H1 (cell line): ENCODE data around the gene DNAJC17. TPM values are rescaled to one million over a fixed set of nuclear protein-coding genes. Genes with fewer than 3 reads are reported as not detected.

Experiments
- CTCF ChIA-PET: fragments of 300-600 bp; sonication (Branson Sonifier 250); formaldehyde crosslinking; loops from one replicate; lab custom pipeline; 2021; ENCODE audit not compliant: partially characterized antibody; lab: Charles Lee
- POLR2A ChIA-PET: fragments of 300-600 bp; sonication (Branson Sonifier 250); formaldehyde crosslinking; loops from one replicate; lab custom pipeline; 2021; ENCODE audit warnings: inconsistent platforms; ENCODE audit not compliant: partially characterized antibody; lab: Charles Lee
- DNase-seq, 2 experiments: peaks; one replicate each; pipeline versions ENCODE4 v3.0.0 to v3.0.0-alpha.2; 2010 to 2022; ENCODE audit warnings: low spot score in 2 of 2, low read depth in 1 of 2, mixed read lengths in 1 of 2
- FAIRE-seq: peaks from 2 replicates; lab custom pipeline; 2011; peaks lifted over from hg19 to GRCh38; lab: Jason Lieb, UNC
- H2AFZ ChIP-seq: 2 replicates; pipeline ENCODE4 v1.8.1; 2012; ENCODE audit warnings: low read length, inconsistent platforms
- H2AK5ac ChIP-seq: 2 replicates; pipeline ENCODE4 v1.6.1; 2013; ENCODE audit warnings: low read depth, low read length
- H2BK120ac ChIP-seq: replicated peaks from 2 replicates; pipeline ENCODE3; 2013; ENCODE audit warnings: low read depth, low read length, inconsistent platforms
- H2BK12ac ChIP-seq: 2 replicates; pipeline ENCODE4 v1.6.1; 2013; ENCODE audit warnings: low read depth, low read length
- H2BK15ac ChIP-seq: 2 replicates; pipeline ENCODE4 v1.6.1; 2013; ENCODE audit warnings: low read length
- H2BK20ac ChIP-seq: 2 replicates; pipeline ENCODE4 v1.6.1; 2013; ENCODE audit warnings: low read length
- H2BK5ac ChIP-seq: 2 replicates; pipeline ENCODE4 v1.6.1; 2013; ENCODE audit warnings: low read depth, low read length
- H3K14ac ChIP-seq: 2 replicates; pipeline ENCODE4 v1.6.1; 2013; ENCODE audit warnings: inconsistent platforms; ENCODE audit not compliant: insufficient read length
- H3K18ac ChIP-seq: 2 replicates; pipeline ENCODE4 v1.6.1; 2013; ENCODE audit warnings: low read length; ENCODE audit errors: extremely low read depth
- H3K23ac ChIP-seq: 2 replicates; pipeline ENCODE4 v1.6.1; 2013; ENCODE audit warnings: inconsistent platforms; ENCODE audit not compliant: insufficient read length
- H3K23me2 ChIP-seq: 2 replicates; pipeline ENCODE4 v1.6.1; 2013; ENCODE audit warnings: low read depth, low read length
- H3K27ac ChIP-seq: 2 replicates; pipeline ENCODE4 v1.6.1; 2011; ENCODE audit warnings: low read depth, low read length, inconsistent platforms
- H3K27me3 ChIP-seq, 4 experiments: replicated peaks in 1 of 4; 1 replicate in 1 of 4; 2 replicates in 3 of 4; pipeline versions ENCODE4 v1.6.1 to v1.8.1; 2011 to 2013; ENCODE audit warnings: low read length in 3 of 4, mild to moderate bottlenecking in 3 of 4, inconsistent platforms in 2 of 4, mixed read lengths in 2 of 4, moderate library complexity in 1 of 4; ENCODE audit not compliant: control insufficient read depth in 3 of 4, insufficient read depth in 3 of 4; ENCODE audit errors: extremely low read depth in 1 of 4
- H3K36me3 ChIP-seq, 4 experiments: 2 replicates each; pipeline versions ENCODE4 v1.6.1 to v1.8.1; 2011 to 2013; ENCODE audit warnings: mild to moderate bottlenecking in 4 of 4, low read length in 3 of 4, moderate library complexity in 2 of 4, control low read depth in 1 of 4, inconsistent platforms in 1 of 4; ENCODE audit not compliant: insufficient read depth in 4 of 4, control insufficient read depth in 2 of 4
- H3K4ac ChIP-seq: replicated peaks from 2 replicates; pipeline ENCODE3; 2013; ENCODE audit warnings: low read length, low read depth, mixed read lengths, inconsistent platforms; ENCODE audit not compliant: insufficient read length
- H3K4me1 ChIP-seq, 4 experiments: replicated peaks in 1 of 4; 1 replicate in 1 of 4; 2 replicates in 3 of 4; pipeline versions ENCODE4 v1.6.1 to v1.8.1; 2011 to 2013; ENCODE audit warnings: low read length in 3 of 4, inconsistent platforms in 2 of 4, mixed read lengths in 1 of 4; ENCODE audit not compliant: insufficient read depth in 4 of 4, control insufficient read depth in 3 of 4
- H3K4me2 ChIP-seq, 2 experiments: 2 replicates each; pipeline versions ENCODE4 v1.6.1 to v1.8.1; 2011 to 2013; ENCODE audit warnings: low read depth in 2 of 2, low read length in 2 of 2, control low read depth in 1 of 2, inconsistent platforms in 1 of 2, mild to moderate bottlenecking in 1 of 2; ENCODE audit not compliant: insufficient read depth in 1 of 2
- H3K4me3 ChIP-seq, 4 experiments: fragments of 200-600, 300-600 bp in 1 of 4; sonication (generic), shearing (Covaris generic), sonication (Bioruptor Twin) in 1 of 4; 2 replicates each; pipeline versions ENCODE4 v1.5.1 to v1.8.1; 2011 to 2016; ENCODE audit warnings: low read length in 4 of 4, low read depth in 3 of 4, control low read depth in 2 of 4, inconsistent platforms in 2 of 4, mild to moderate bottlenecking in 2 of 4, mixed read lengths in 1 of 4, moderate library complexity in 1 of 4; ENCODE audit not compliant: insufficient read depth in 2 of 4; ENCODE audit errors: extremely low read depth in 1 of 4
- H3K56ac ChIP-seq: replicated peaks from 2 replicates; pipeline ENCODE3; 2013; ENCODE audit warnings: low read depth, mild to moderate bottlenecking, mixed read lengths, low read length, inconsistent platforms; ENCODE audit not compliant: insufficient read length
- H3K79me1 ChIP-seq: 2 replicates; pipeline ENCODE4 v1.6.1; 2013; ENCODE audit warnings: low read depth, low read length, control low read depth
- H3K79me2 ChIP-seq, 2 experiments: 2 replicates each; pipeline versions ENCODE4 v1.6.1 to v1.8.1; 2012 to 2013; ENCODE audit warnings: low read length in 2 of 2, mild to moderate bottlenecking in 2 of 2, inconsistent platforms in 1 of 2; ENCODE audit not compliant: insufficient read depth in 2 of 2, control insufficient read depth in 1 of 2
- H3K9ac ChIP-seq, 4 experiments: replicated peaks in 1 of 4; 1 replicate in 1 of 4; 2 replicates in 3 of 4; pipeline versions ENCODE4 v1.6.1 to v1.8.1; 2011 to 2013; ENCODE audit warnings: low read depth in 3 of 4, low read length in 3 of 4, control low read depth in 2 of 4, mild to moderate bottlenecking in 2 of 4, moderate library complexity in 2 of 4, inconsistent platforms in 1 of 4; ENCODE audit errors: extremely low read depth in 1 of 4
- H3K9me3 ChIP-seq, 2 experiments: 2 replicates each; pipeline versions ENCODE4 v1.6.1 to v1.8.1; 2012 to 2013; ENCODE audit warnings: mild to moderate bottlenecking in 2 of 2, moderate library complexity in 2 of 2, control low read depth in 1 of 2, inconsistent platforms in 1 of 2, low read depth in 1 of 2, low read length in 1 of 2, mixed read lengths in 1 of 2; ENCODE audit not compliant: insufficient read depth in 2 of 2
- H4K20me1 ChIP-seq, 2 experiments: replicated peaks in 1 of 2; 2 replicates each; pipeline versions ENCODE3 to v1.8.1; 2011 to 2013; ENCODE audit warnings: inconsistent platforms in 2 of 2, low read length in 2 of 2, mild to moderate bottlenecking in 1 of 2; ENCODE audit not compliant: insufficient read depth in 2 of 2, control insufficient read depth in 1 of 2
- H4K5ac ChIP-seq: 2 replicates; pipeline ENCODE4 v1.6.1; 2013; ENCODE audit warnings: low read length, low read depth, mixed read lengths, inconsistent platforms; ENCODE audit not compliant: insufficient read length
- H4K8ac ChIP-seq: 2 replicates; pipeline ENCODE4 v1.8.0; 2013; ENCODE audit warnings: mild to moderate bottlenecking, moderate library complexity, low read length, inconsistent platforms; ENCODE audit not compliant: insufficient read depth; ENCODE audit errors: extremely low read depth
- H4K91ac ChIP-seq: replicated peaks from 2 replicates; pipeline ENCODE3; 2013; ENCODE audit warnings: low read length, mixed read lengths, inconsistent platforms; ENCODE audit not compliant: insufficient read length
- CHD1 ChIP-seq: IDR thresholded peaks from 2 replicates; pipeline ENCODE4 v1.6.1; 2012; ENCODE audit warnings: low read depth, low read length, improper control_type of control experiment
- HDAC2 ChIP-seq, 2 experiments: fragments of 300-600 bp in 1 of 2; sonication (generic) in 1 of 2; IDR thresholded peaks; 2 replicates each; pipeline ENCODE4 v1.6.1; 2011 to 2012; ENCODE audit warnings: low read depth in 2 of 2, low read length in 2 of 2, mild to moderate bottlenecking in 2 of 2, moderate library complexity in 2 of 2, borderline replicate concordance in 1 of 2, inconsistent platforms in 1 of 2
- HDAC6 ChIP-seq: IDR thresholded peaks from one replicate; pipeline ENCODE4 v1.7.1; 2012; ENCODE audit warnings: low read depth, mild to moderate bottlenecking, inconsistent platforms, low read length, moderate library complexity
- RFX5 ChIP-seq: IDR thresholded peaks from 2 replicates; pipeline ENCODE4 v1.6.1; 2011; ENCODE audit warnings: low read depth, low read length, improper control_type of control experiment, borderline replicate concordance
- RNF2 ChIP-seq: fragments of 200-900, 300-1000 bp; sonication (generic); IDR thresholded peaks from 2 replicates; pipeline ENCODE4 v1.7.1; 2016; ENCODE audit warnings: borderline replicate concordance, low read depth, mild to moderate bottlenecking, antibody characterized with exemption, low read length; ENCODE audit not compliant: poor library complexity, severe bottlenecking; ENCODE audit errors: missing control alignments
- SAP30 ChIP-seq: fragments of 300-600 bp; sonication (generic); IDR thresholded peaks from 2 replicates; pipeline ENCODE4 v1.7.1; 2012; ENCODE audit warnings: low read length, moderate library complexity, mild to moderate bottlenecking, inconsistent platforms; ENCODE audit not compliant: insufficient read depth, insufficient replicate concordance
- SIX5 ChIP-seq: IDR thresholded peaks from 2 replicates; pipeline ENCODE4 v1.6.1; 2011; ENCODE audit warnings: mild to moderate bottlenecking, low read depth, low read length
- TAF7 ChIP-seq: optimal IDR thresholded peaks from 2 replicates; pipeline ENCODE3; 2011; ENCODE audit warnings: low read depth, mild to moderate bottlenecking, inconsistent platforms, low read length, moderate library complexity, borderline replicate concordance
- WGBS, 2 experiments: shearing (Covaris generic) in 1 of 2; methylation state at CpG; one replicate each; pipeline versions ENCODE4 v1.1.6 to v1.1.7; 2013 to 2015; ENCODE audit warnings: low lambda C conversion rate in 2 of 2, mixed read lengths in 2 of 2, inconsistent platforms in 1 of 2, low coverage in 1 of 2, missing lambda C conversion rate in 1 of 2; ENCODE audit not compliant: insufficient replicate concordance in 2 of 2, insufficient coverage in 1 of 2, insufficient read length in 1 of 2; ENCODE audit errors: extremely low coverage in 1 of 2, missing lambda C conversion rate in 1 of 2; 5-methylcytosine and 5-hydroxymethylcytosine counted together
- polyA plus RNA-seq, 7 experiments: library from polyadenylated mRNA; depleted of rRNA in 3 of 7; stranded (reverse) in 5 of 7; unstranded in 2 of 7; fragments of >200 nt in 5 of 7; fragments of 200-250 nt in 2 of 7; gene quantifications; 1 replicate in 5 of 7; 2 replicates in 1 of 7; 4 replicates in 1 of 7; pipeline versions ENCODE4 v1.2.1 to v1.2.3, GENCODE V29; 2011 to 2013; ENCODE audit warnings: missing spikeins in 2 of 7, mixed read lengths in 2 of 7
- total RNA-seq: library from RNA; stranded (reverse); fragmentation: NEBNext Ultra II Directional; extraction: Animal tissue kit (Norgen Biotek cat#: 25700); gene quantifications from 2 replicates; pipeline ENCODE4 v1.2.1, GENCODE V29; 2021

DNAJC17 gene
- total and polyA plus RNA-seq, 2 of the 8 experiments (the other 6 are each of a cell fraction or from before 2014, with no cell fraction given), result 39.5 to 45.4 TPM

DNA sequence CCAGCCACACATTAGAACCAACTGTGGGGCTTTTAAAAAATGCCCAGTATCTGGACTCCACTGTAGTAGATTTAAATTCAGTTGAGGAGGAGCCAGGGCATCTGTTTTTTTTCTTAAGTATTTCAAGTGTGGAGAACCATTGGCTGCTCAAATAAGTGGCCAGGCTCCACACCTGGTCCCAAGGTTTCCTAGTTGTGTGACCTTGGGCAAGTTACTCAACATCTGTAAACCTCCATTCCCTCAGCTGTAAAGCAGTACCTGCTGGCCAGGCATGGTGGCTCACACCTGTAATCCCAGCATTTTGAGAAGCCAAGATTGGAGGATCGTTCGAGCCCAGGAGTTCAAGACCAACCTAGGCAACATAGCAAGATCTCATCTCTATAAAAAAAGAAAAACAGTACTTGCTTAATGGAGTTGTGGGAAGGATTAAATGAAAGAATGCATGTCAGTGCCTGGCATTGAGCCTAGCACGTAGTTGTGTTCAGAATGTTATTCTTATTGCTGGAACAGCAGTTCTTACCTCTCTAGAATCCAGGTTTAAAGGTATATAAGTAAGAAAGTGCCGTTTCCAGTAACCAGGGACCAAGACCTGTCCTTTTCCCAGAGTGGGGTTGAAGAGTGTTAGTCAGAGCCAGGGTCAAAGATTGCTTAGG is 19.3 kb upstream of the DNAJC17 start:
- CTCF ChIA-PET, result interaction anchor here (2.2 to 3.7 kb wide), 2 partner anchors 10 to 32 kb away, joined by 5 to 18 read pairs; no protein-coding TSS in a partner anchor

More for the DNA sequence above, 19.3 kb upstream of the DNAJC17 start:
- Histone ChIP-seq H3K9me3 (no peaks in the 10 kb centered on the region), H3K4me3 (no peak overlapping the region), H3K4me1 (no peaks in the 10 kb centered on the region), H3K9ac (no peak overlapping the region), H4K20me1 (no peaks in the 10 kb centered on the region), H2BK20ac (no peak overlapping the region), H3K18ac (no peak overlapping the region), H3K56ac (no peak overlapping the region), H3K4ac (no peak overlapping the region), H2BK15ac (no peak overlapping the region), H2BK120ac (no peak overlapping the region), H3K27me3 (no peaks in the 10 kb centered on the region), H4K8ac (no peak overlapping the region), H2AK5ac (no peak overlapping the region), H2BK12ac (no peak overlapping the region), H3K27ac (no peak overlapping the region), H3K79me2 (no peaks in the 10 kb centered on the region), H4K5ac (no peak overlapping the region), H3K23me2 (no peaks in the 10 kb centered on the region), H3K79me1 (no peaks in the 10 kb centered on the region), H3K14ac (no peak overlapping the region), H2AFZ (no peak overlapping the region), H3K4me2 (no peak overlapping the region), H3K36me3 (no peaks in the 10 kb centered on the region), H4K91ac (no peak overlapping the region), H3K23ac (no peak overlapping the region), H2BK5ac (no peak overlapping the region)
- POLR2A ChIA-PET, result no interaction called here
- TF ChIP-seq HDAC2 (IDR thresholded peaks at IDR 0.05; ENCODE audit: borderline replicate concordance in 1 of 2, low read depth in 2 of 2, low read length in 2 of 2) (no peak), CHD1 (no peak), HDAC6 (no peak), RFX5 (no peak), TAF7 (no peak), RNF2 (no peak), SIX5 (no peak), SAP30 (no peak)
- FAIRE-seq (no peak), DNase-seq (no peak)
- 88% methylated on average over 4 of the region's 4 CpGs; no CpG with 5 or more reads in 1 of the 2 experiments for WGBS, 2 experiments
